HG03439 (cell line): Measurements from ENCODE around the gene PYDC1.
"Not testable (repeated sequence)": the region's sequence is repeated elsewhere in the genome, so short reads cannot be mapped to it uniquely, and the experiment has no call there.

ENCODE experiments used
- ATAC-seq: cut with Tn5 transposase; IDR thresholded peaks from one replicate; pipeline ENCODE4 v1.9.1; 2021; ENCODE audit warnings: mild to moderate bottlenecking, moderate library complexity; ENCODE audit not compliant: unreplicated experiment

The PYDC1 gene

DNA sequence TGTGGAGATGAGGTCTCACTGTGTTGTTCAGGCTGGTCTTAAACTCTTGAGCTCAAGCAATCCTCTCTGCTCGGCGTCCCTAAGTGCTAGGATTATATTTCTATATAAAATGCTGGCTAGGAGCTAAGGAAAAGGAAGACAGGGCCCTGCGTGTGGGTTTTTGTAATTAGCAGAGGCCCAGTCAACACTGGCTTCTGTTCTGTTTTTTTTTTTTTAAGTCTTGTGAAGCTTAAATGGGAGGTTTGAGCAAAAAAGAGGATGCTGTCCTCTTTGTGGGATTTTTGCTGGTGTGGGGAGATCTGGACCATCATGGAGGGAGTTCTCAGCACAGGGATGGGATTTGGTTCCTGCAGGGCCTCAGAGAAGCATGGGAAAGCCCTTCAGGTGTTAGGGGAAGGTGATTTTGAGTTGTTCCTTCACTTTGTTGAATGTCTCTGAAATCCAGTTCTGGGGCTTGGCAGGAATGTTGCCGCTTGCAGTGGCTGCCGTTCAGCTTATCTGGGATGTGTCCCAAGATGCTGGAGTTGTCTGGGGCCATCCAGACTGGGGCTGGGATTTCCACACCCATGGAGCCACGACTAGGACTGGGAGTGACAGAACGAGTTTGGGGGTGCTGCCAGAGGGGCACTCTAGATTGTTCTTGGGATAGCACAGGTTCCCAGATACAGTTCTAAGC, 18.6 kb downstream of the PYDC1 start:
- no peak for ATAC-seq

DNA sequence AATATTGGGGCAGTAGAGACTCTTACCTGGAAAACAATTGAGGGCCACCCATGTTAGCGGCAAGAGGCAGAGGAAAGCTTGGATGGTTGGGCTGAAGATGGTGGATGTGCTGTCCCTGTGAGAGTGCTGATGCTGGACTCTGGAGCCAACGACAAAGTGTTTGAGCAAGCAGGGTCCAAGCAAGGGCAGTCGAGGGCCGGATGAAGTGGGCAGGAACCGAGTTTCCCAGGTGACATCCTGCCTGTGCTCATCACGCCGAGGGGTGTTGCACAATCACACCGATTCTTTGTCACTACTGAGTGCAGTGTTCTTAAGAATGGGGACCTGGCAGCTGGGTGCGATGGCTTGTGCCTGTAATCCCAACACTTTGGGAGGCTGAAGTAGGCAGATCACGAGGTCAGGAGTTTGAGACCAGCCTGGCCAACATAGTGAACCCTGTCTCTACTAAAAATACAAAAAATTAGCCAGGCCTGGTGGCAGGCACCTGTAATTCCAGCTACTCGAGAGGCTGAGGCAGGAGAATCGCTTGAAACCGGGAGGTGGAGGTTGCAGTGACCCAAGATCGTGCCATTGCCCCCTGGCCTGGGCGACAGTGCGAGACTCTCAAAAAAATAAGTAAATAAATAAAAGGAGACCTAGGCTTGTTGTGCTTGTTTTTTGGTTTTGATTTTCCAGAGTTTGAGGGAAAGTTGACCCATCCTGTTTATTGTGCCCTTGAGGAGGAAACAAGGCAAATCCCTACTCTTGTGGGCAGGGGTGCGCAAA, 20.4 kb downstream of the PYDC1 start:
- ATAC-seq = no peak

DNA sequence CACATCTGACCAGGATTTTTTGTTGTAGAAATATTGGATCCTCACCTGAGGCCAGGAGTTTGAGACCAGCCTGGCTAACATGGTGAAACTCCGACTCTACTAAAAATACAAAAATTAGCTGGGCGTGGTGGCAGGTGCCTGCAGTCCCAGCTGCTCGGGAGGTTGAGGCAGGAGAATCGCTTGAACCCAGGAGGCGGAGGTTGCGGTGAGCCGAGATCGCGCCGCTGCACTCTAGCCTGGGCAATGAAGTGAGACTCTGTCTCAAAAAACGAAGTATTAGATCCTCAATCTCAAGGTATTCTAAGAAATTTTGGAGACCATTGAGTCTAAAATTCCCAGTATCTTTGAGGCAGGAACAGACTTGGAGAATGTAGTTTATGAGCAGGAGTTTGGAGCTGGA, 21.1 kb downstream of the PYDC1 start:
- not testable (repeated sequence) for ATAC-seq

DNA sequence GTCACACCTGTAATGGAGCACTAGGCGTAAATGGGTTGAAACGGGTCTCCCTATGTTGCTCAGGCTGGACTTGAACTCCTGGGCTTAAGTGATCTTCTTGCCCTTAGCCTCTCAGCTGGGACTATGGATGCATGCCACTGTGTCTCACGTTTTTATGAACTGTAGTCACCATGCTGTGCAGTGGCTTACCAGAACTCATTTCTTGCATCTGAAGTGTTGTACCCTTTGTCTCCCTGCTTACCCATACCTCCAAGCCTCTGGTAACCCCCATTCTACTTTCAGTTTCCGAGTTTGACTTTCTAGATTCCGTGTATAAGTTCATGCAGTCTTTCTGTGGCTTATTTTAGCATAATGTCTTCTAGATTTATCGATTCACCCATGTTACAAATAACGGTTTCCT, 22.0 kb downstream of the PYDC1 start:
- no peak for ATAC-seq

DNA sequence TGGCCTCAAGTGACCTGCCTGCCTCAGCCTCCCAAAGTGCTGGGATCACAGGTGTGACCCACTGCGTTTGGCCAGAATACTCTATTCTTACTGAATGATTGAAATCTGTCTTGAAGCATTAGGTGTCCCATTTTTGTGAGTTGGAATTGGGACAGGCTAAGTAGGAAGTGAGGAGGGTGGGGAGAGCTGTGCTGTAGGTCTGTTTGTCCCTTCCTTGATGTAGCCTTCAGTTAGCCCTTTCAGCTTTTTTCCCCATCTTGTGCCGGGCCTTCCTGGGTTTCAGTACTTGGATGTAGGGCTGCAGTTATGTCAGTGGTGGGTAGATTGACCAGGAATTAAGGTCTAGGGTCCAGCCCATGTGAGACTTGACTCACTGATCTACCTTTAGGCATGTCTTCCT, 23.1 kb downstream of the PYDC1 start:
- no peak for ATAC-seq

DNA sequence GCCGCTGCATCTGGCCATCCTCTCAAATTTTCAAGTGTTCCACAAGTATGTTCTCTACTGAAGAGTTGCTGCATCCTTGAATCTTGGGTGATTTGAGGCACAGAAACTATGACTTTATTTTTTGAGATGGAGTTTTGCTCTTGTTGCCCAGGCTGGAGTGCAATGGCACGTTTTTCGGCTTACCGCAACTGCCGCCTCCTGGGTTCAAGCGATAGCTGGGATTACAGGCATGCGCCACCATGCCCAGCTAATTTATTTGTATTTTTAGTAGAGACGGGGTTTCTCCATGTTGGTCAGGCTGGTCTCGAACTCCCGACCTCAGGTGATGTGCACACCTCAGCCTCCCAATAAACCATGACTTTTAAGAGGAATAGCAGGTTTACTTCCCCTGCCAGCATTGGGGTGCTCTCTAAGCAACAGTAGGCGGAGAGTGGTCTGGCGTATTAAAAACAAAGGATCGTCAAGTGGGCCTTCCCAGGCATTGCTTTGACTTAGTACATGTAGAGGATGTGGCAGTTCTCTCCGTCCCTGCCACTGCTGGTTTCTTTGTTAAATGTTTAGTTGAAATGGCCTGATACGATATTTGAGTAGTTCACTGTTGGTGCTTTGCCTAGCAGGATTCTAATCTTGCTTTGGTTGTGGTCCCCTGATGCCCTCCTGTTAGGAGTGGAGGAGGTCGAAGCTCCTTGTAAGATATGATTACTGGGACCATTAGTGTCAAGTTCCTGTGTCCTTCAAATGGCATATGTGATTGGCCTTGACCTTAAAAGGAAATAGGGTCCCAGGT, 23.9 kb downstream of the PYDC1 start:
- ATAC-seq = no peak

DNA sequence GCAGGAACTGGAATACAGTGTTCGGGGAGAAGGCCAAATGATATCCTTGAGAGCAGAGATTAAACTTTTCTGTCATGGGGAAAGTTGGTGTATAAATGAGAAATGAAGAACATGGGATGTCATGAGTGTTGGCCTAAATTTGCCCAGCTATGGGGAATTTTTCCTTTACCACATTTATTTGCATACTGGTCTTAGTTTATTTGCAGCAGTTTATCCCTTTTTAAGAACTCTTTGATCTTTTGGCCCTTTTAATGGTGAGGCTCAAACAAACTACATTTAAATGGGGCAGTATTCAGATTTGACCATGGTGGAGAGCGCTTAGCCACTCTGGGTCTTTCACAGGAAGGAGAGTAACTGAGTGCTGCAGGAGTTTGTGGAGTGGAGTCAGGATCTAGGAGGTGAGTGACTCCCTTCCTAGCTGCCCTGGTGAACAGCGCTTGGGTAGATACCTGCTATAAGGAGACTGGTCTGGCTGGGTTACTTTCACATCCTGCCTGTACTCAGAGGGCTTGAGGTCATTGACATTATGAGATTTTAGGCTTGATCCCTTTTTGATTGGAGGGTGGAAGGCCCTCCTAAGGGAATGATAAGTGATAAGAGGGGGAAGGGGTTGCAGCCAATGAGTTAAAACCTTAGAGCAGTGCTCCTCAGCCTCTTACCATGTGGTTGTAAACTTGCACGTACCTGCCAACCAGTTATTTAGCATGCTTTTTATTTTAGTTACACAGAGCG, 25.1 kb downstream of the PYDC1 start:
- no peak for ATAC-seq

DNA sequence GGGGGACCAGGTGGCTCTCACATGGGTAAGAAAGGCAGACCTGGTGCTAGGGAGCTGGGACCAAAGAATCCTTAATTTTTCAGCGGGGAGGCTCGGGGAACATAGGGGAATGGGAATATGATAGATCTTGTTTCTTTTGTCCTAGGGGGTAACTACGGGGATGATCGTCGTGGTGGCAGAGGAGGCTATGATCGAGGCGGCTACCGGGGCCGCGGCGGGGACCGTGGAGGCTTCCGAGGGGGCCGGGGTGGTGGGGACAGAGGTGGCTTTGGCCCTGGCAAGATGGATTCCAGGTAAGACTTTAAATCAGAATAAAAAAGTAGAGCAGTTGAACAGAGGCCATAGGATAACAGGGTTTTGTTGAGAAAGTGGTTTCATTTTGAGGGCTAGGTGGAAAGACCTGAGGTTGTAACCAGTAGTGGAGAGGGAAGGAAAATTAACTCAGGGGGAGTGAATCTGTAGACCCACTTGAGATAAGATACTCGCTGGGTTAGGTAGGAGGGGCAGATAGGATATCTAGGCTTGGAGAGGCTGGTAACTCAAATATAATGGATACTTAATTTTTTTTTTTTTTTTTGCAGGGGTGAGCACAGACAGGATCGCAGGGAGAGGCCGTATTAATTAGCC, 26.0 kb downstream of the PYDC1 start:
- no peak for ATAC-seq

DNA sequence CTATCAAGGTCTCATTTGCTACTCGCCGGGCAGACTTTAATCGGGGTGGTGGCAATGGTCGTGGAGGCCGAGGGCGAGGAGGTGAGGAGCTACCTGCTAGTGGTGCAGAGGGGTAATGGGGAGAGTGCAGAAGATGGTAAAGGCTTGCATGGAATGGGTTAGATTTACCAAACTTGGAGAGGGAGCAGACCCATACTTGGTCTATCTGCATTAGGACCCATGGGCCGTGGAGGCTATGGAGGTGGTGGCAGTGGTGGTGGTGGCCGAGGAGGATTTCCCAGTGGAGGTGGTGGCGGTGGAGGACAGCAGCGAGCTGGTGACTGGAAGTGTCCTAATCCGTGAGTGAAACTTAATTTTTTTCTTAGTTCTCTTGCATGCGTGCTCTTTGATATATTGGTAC, 26.9 kb downstream of the PYDC1 start:
- no peak for ATAC-seq

DNA sequence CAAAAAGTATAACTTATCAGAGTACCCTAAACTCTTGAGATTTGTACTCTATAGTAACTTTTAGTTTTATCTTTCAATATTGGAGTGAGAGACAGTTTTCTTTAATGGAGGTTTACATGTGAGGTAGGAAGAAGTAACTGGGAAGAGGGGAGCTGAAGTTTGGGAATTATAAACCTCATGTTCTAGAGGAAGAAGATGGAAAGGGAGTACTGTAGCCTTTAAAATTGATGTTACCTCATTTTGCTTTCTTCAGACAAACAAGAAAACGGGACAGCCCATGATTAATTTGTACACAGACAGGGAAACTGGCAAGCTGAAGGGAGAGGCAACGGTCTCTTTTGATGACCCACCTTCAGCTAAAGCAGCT, 27.5 kb downstream of the PYDC1 start:
- no peak for ATAC-seq

DNA sequence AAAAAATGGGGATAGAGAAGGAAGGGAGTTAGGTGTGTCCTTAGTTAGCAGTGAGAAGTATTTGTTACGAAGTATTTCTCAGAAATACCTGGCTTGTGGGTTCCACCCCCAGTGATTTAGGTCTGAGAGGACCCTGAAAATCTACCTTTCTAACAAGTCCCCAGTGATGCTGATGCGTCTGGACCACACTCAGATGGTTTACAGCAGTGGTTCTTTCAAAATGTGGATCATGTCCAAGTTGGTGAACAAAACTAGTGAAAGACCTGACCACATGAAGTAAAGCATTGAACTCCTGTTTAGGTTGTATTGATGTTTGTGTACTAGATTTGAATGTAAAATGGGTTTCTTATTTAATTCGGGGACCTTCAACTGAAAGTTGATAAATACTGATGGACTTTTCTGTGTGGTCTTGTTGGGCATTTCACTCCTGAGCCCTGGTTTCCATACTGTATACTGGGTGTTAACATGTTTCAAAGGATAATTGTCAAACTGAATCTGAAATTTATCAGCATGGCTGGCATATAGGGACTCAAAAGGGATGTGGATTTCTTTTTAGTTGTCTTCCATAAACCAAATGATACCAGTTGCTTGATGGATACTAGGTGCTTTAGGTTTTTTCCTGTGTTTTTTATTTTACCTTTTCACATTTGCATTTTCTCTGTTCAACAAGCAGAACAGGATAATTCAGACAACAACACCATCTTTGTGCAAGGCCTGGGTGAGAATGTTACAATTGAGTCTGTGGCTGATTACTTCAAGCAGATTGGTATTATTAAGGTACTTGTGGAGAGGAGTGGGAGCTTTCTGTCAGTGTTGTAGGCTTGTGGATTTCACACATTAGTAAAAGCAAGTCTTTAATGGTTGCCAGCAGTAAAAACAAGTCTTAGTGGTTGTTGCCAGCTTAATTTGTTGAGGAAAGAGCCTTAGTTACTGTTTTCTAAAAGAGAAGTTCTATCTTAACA, 28.2 kb downstream of the PYDC1 start:
- no peak for ATAC-seq

DNA sequence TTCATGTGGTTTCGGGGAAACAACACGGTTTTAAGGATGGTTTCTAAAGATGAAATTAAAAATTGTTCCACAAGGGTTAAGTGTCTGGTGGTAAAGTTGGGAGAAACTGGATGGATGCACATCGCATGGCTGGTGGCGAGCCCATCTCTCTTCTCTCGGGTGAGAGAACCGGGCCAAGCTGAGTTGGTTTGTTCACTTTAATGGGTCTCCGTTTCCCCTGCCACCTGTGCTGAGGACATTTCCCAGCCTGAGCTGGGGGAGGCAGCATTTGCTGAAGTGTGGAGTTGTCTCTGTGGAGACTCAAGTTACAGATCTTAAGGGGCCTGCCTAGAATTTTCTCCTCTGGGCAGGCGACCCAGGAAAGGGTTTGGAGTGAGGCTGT, 29.1 kb downstream of the PYDC1 start:
- ATAC-seq = no peak

DNA sequence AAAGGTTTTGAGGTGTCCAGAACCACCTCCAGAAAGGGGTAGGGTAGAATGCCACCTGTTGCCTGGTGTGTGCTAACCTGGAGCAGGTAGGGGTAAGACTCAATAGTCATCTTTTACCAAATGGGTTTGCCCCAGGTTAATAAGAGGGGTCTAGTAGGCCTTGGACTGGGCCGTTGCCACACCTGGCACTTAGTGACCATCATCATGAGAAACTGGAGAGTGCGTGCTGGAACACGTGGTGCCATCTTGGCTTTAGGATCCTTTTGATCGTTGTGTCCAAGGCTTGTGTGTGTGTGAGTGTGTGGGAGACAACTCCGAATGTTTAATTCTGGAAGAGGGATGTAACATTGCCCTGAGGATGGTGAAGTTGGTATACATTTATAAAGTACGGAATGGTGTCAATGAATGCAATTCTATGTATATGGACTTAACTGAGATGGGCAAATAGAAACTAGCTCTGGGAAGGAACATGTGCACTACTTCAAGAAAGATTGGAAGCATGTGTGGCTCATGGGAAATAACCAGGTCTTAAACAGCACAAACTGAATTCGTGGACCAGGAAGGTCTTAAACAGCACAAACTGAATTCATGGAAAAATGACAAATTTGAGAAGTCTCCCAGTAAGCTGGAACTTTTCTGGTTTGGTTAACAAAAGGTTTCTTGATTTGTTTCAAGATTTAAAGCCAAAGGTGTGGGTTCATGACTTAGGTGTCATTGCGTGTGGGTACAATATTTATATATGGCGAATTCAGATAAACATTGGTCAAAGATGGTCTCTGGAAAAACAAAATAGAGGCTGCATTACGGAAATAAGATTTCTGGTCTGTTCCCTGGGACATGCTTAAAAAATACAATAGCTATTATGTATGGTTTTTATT, 29.8 kb downstream of the PYDC1 start:
- no peak for ATAC-seq

DNA sequence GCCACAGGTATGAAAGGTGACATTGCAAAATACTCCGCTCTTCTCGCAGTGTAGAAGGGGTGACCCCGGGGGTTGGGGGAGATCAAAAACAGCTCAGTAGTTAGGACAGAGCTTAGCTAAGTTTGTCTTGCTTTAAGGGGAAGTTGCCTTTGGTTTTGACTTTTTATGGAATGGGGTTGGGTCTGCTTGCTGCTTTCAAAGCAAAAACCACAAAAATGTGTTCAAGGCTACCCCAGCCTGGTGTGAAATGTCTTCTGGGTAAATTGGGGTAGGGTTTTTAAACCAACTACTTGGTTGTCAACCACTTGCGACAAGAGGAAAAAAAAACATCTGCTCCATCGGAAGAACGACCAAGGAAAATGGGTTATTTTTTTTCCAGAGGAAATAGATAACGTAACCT, 30.8 kb downstream of the PYDC1 start:
- no peak for ATAC-seq

DNA sequence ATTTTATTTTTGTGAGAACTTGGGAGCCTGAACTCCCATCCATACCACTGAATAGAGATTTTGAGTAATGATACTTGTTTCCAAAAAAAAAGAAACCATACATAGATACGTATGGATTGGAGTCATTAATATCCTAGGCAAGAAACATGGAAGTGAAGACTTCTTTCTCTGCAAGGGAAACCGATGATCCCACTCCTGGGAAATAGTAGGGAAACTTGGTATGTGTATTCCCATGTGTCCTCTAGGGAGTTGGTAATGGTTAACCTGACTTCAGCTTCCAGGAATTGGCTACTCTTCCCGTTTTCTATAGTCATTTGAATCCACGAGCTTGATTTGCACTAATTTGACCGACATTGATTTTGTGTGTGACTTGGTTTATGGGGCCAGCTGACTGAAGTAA, 31.6 kb downstream of the PYDC1 start:
- ATAC-seq = no peak

DNA sequence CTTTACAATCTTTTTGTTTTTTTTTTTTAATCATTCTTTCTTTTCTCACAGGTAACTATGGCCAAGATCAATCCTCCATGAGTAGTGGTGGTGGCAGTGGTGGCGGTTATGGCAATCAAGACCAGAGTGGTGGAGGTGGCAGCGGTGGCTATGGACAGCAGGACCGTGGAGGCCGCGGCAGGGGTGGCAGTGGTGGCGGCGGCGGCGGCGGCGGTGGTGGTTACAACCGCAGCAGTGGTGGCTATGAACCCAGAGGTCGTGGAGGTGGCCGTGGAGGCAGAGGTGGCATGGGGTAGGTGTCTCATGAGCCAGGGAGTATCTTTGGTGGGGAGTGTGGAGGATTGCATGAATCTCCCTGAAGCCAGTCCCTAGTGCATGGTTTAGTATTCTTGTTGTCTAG, 32.0 kb downstream of the PYDC1 start:
- no peak for ATAC-seq

DNA sequence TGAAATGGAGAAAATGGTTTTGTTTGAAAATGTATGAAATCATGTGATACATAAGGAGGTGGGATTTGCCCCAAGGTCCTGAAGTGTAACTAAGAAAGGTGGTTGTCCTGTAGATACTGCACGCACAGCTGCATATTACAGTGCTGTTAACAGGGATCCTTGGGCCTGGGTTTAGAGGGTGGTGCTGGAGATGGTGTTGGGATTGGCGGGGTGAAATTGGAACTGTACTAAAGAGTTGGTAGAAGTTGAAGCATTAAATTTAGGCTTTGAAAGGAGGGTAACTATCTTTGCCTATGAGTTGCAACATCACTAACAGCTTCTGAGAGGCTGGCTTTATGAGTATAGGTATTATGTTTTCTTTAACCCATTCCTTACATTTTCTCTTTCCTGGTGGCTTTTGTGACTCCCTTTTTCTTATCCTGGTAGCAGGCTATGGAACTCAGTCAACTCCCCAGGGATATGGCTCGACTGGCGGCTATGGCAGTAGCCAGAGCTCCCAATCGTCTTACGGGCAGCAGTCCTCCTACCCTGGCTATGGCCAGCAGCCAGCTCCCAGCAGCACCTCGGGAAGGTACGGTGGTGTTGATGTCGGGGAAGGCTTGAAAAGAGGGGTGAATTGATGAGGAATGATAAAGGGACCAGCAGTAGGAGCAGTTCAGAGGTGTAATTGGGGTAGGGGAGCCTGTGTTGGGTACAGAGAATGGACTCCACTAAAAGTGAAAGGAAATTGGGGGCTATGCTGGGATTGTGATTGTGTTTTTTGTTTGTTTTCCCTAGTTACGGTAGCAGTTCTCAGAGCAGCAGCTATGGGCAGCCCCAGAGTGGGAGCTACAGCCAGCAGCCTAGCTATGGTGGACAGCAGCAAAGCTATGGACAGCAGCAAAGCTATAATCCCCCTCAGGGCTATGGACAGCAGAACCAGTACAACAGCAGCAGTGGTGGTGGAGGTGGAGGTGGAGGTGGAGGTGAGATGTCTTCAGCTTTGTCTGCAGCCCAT, 33.2 kb downstream of the PYDC1 start:
- ATAC-seq = no peak

DNA sequence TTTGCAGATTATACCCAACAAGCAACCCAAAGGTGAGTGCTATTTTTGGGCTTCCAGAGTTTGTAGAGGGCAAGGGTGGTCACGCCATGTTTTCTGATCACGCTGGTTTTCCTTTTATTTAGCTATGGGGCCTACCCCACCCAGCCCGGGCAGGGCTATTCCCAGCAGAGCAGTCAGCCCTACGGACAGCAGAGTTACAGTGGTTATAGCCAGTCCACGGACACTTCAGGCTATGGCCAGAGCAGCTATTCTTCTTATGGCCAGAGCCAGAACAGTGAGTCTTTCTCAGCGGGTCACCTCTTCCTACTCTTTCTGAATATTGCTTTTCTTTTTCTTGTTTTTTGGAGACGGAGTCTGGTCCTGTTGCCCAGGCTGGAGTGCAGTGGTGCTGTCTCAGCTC, 34.5 kb downstream of the PYDC1 start:
- no peak for ATAC-seq
